Measurements from ENCODE around the gene PRKCB.

PRKCB gene

GRCh38 chr16:24130494-24131085 lies 294.8 kb downstream of the PRKCB start:
- Histone ChIP-seq H3K27ac (ENCODE audit: extremely low read depth, low read depth, low read length) (no peak overlapping the region), H3K4me1 (ENCODE audit: control insufficient read depth, insufficient read depth, low read length) (no peaks in the 10 kb centered on the region), H3K4me3 (ENCODE audit: low read depth, low read length) (no peak overlapping the region), H3K36me3 (ENCODE audit: control insufficient read depth in 2 of 2, insufficient read depth in 1 of 2, low read length in 2 of 2) (no peaks in the 10 kb centered on the region), H3K9me3 (ENCODE audit: control insufficient read depth, insufficient read depth, low read depth, low read length) (no peaks in the 10 kb centered on the region)
- CTCF ChIA-PET: no interaction called here
- POLR2A ChIA-PET: no interaction called here
- TF ChIP-seq ZNF132 (tag by site-specific recombination; IDR thresholded peaks at IDR 0.05; ENCODE audit: borderline replicate concordance) (no peak), ZBTB17 (tag by site-specific recombination; IDR thresholded peaks at IDR 0.05) (no peak), SP3 (tag by site-specific recombination; IDR thresholded peaks at IDR 0.05) (no peak), ZIC2 (tag by site-specific recombination; IDR thresholded peaks at IDR 0.05) (no peak), ZFP69B (tag by site-specific recombination; IDR thresholded peaks at IDR 0.05) (no peak)

DNA sequence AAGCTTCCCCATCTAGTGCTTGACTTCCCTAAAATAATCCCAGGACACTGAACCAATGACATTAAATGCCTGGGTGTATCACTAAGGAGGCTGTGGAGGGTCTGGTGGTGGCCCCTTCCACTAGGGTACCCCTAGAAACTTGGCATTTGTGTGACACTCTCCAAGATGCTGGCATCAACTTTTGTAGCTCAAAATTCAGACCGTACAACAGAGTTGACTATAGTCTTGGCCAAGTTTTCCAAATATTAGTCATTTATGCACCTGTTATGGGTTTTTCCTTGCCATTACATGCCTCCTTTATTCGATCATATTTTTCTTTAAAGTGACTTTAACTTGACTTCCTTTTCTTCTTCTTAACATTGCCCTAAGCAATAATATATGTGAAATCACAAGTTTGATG lies 295.5 kb downstream of the PRKCB start:
- H3K36me3 ChIP-seq (ENCODE audit: control insufficient read depth in 2 of 2, insufficient read depth in 1 of 2, low read length in 2 of 2): no peaks in the 10 kb centered on the region
- H3K4me1 ChIP-seq (ENCODE audit: control insufficient read depth, insufficient read depth, low read length): no peaks in the 10 kb centered on the region
- POLR2A ChIA-PET: no interaction called here
- no peak overlapping the region for H3K4me3 ChIP-seq (ENCODE audit: low read depth, low read length)
- H3K27ac ChIP-seq (ENCODE audit: extremely low read depth, low read depth, low read length): no peak overlapping the region
- H3K9me3 ChIP-seq (ENCODE audit: control insufficient read depth, insufficient read depth, low read depth, low read length): no peaks in the 10 kb centered on the region
- TF ChIP-seq KLF8 (tag by site-specific recombination; IDR thresholded peaks at IDR 0.05) (no peak), AEBP2 (tag by site-specific recombination; IDR thresholded peaks at IDR 0.05; ENCODE audit: borderline replicate concordance) (no peak), RBAK (tag by site-specific recombination; IDR thresholded peaks at IDR 0.05) (no peak), ZNF600 (tag by site-specific recombination; IDR thresholded peaks at IDR 0.05) (no peak)
- CTCF ChIA-PET: no interaction called here

- Histone ChIP-seq H3K36me3 (ENCODE audit: control insufficient read depth in 2 of 2, insufficient read depth in 1 of 2, low read length in 2 of 2) (no peaks in the 10 kb centered on the region), H3K27ac (ENCODE audit: extremely low read depth, low read depth, low read length) (no peak overlapping the region), H3K4me1 (ENCODE audit: control insufficient read depth, insufficient read depth, low read length) (no peaks in the 10 kb centered on the region), H3K4me3 (ENCODE audit: low read depth, low read length) (no peak overlapping the region), H3K9me3 (ENCODE audit: control insufficient read depth, insufficient read depth, low read depth, low read length) (no peaks in the 10 kb centered on the region)
- ChIA-PET POLR2A (interaction anchor here (0.7 kb wide), 1 partner anchor 11 kb away, joined by 3 read pairs; no protein-coding TSS in a partner anchor), CTCF (no interaction called here)
- no peak for TF ChIP-seq ZNF18 (tag by site-specific recombination; IDR thresholded peaks at IDR 0.05)
- TF ChIP-seq, protein P1, sequence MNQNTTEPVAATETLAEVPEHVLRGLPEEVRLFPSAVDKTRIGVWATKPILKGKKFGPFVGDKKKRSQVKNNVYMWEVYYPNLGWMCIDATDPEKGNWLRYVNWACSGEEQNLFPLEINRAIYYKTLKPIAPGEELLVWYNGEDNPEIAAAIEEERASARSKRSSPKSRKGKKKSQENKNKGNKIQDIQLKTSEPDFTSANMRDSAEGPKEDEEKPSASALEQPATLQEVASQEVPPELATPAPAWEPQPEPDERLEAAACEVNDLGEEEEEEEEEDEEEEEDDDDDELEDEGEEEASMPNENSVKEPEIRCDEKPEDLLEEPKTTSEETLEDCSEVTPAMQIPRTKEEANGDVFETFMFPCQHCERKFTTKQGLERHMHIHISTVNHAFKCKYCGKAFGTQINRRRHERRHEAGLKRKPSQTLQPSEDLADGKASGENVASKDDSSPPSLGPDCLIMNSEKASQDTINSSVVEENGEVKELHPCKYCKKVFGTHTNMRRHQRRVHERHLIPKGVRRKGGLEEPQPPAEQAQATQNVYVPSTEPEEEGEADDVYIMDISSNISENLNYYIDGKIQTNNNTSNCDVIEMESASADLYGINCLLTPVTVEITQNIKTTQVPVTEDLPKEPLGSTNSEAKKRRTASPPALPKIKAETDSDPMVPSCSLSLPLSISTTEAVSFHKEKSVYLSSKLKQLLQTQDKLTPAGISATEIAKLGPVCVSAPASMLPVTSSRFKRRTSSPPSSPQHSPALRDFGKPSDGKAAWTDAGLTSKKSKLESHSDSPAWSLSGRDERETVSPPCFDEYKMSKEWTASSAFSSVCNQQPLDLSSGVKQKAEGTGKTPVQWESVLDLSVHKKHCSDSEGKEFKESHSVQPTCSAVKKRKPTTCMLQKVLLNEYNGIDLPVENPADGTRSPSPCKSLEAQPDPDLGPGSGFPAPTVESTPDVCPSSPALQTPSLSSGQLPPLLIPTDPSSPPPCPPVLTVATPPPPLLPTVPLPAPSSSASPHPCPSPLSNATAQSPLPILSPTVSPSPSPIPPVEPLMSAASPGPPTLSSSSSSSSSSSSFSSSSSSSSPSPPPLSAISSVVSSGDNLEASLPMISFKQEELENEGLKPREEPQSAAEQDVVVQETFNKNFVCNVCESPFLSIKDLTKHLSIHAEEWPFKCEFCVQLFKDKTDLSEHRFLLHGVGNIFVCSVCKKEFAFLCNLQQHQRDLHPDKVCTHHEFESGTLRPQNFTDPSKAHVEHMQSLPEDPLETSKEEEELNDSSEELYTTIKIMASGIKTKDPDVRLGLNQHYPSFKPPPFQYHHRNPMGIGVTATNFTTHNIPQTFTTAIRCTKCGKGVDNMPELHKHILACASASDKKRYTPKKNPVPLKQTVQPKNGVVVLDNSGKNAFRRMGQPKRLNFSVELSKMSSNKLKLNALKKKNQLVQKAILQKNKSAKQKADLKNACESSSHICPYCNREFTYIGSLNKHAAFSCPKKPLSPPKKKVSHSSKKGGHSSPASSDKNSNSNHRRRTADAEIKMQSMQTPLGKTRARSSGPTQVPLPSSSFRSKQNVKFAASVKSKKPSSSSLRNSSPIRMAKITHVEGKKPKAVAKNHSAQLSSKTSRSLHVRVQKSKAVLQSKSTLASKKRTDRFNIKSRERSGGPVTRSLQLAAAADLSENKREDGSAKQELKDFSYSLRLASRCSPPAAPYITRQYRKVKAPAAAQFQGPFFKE (tag by site-specific recombination; IDR thresholded peaks at IDR 0.05; ENCODE audit: borderline replicate concordance): no peak
These were observed 296.4 kb downstream of the PRKCB start for GRCh38 chr16:24132048-24132796.

Data from HEK293 (cell line).